ENCODE data around the gene GNB1.

Gene GNB1

DNA sequence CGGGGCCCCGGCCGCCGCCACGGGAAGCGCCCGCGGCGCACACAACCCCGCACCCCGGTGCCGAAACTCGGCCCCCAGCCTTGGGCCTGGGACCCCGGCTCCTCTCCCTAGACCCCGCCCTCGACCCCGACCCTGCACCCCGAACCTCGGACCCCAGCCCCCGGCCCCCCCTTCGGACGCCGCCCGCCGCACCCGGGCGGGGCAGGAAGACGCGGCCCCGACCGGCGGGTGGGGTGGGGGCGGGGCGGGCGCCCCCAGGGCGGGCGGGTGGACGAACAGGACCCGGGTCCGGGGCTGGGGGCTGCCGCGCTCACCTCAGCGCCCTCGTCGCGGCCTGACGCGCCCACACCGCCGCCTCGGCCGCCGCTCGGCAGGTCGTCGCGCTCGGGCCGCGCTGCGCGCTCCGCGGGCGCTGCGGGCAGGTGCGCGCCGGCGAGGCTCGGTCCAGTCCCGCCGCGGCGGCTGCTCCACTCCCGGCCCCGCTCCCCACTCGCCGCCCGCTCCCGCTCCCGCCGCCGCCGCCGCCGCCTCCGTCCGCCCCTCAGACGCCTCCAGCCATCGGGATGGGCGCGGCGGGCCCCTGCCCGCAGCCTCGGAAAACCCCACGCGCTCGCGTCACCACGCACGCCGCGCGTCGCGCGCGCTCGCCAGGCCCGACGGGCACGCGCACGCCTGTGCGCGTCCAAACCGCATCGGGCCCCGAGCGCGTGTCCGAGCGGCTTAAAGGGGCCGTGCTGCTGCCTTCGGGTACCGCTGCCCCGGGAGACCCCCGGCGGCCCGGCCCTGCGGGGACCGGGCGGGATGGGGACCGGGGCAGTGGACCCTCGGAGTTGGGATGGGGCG, at the start of gene GNB1:
Gene GNB1, minus strand, starts transcription at position 582 of the 843 bp plus-strand sequence. CDS start 65,634 bp downstream, outside the sequence.
- in situ Hi-C loops (cut with MboI; ENCODE audit: low sequenced_read_pairs, unreplicated experiment) = no loop called here
- TF ChIP-seq CTCF (IDR thresholded peaks at IDR 0.05; ENCODE audit: borderline replicate concordance, control extremely low read depth, extremely low read depth, insufficient read depth, missing control alignments) = no peak
- DNase-seq (ENCODE audit: low spot score) = peak; percentile 97

GRCh38 chr1:1940123-1940425, 49.2 kb upstream of the GNB1 start:
- no peak for DNase-seq (ENCODE audit: low spot score)
- TF ChIP-seq CTCF (IDR thresholded peaks at IDR 0.05; ENCODE audit: borderline replicate concordance, control extremely low read depth, extremely low read depth, insufficient read depth, missing control alignments) = no peak
- in situ Hi-C loops (cut with MboI; ENCODE audit: low sequenced_read_pairs, unreplicated experiment) = no loop called here

GRCh38 chr1:1939296-1940122, 48.6 kb upstream of the GNB1 start:
- in situ Hi-C loops (cut with MboI; ENCODE audit: low sequenced_read_pairs, unreplicated experiment) = no loop called here
- no peak for DNase-seq (ENCODE audit: low spot score)
- no peak for TF ChIP-seq CTCF (IDR thresholded peaks at IDR 0.05; ENCODE audit: borderline replicate concordance, control extremely low read depth, extremely low read depth, insufficient read depth, missing control alignments)

DNA sequence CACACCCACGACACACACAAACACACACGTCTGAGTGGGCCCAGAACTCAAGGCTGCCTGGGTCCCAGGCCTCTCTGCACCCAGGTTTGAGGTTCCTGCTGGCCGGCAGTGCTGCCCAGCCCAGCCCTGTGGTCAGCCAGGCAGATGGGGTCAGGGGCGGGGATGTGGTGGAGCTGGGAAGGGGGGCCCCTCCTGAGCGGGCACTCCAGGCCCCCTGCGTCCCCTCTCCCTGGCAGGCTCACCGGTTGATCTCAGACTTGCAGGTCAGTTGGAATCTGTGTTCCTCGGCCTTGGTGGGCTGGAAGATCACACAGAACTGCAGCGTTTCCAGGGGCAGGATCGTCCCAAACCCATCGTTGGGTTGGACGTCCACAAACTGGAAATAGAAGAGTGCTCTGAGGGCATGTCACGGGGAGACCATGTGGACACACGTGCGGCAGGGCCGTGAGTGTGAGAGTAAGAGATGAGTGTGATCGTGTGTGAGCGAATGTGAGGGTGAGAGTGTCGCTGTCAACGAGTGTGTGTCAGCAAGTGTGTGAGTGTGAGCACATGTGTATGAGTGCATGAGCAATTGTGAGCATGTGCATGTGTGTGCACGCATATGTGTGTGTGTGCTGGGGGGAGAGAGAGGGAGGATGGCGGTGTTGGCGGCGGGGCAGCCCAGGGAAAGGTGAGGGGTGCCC, 47.9 kb upstream of the GNB1 start:
- DNase-seq (ENCODE audit: low spot score) = no peak
- in situ Hi-C loops (cut with MboI; ENCODE audit: low sequenced_read_pairs, unreplicated experiment) = no loop called here
- TF ChIP-seq CTCF (IDR thresholded peaks at IDR 0.05; ENCODE audit: borderline replicate concordance, control extremely low read depth, extremely low read depth, insufficient read depth, missing control alignments) = no peak

DNA sequence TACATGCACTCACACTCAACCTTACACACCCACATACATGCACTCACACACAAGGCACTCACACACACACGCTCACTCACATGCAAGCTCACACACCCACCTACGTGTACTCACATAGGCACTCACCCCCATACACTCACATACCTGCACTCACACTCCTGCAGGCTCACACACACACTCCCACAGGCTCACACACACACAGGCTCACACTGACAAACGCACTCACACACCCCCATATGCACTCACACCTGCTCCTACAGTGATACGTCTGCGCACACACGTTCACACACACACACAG, 47.3 kb upstream of the GNB1 start:
- no peak for TF ChIP-seq CTCF (IDR thresholded peaks at IDR 0.05; ENCODE audit: borderline replicate concordance, control extremely low read depth, extremely low read depth, insufficient read depth, missing control alignments)
- DNase-seq (ENCODE audit: low spot score) = no peak
- in situ Hi-C loops (cut with MboI; ENCODE audit: low sequenced_read_pairs, unreplicated experiment) = no loop called here

- DNase-seq (ENCODE audit: low spot score) = no peak
- no peak for TF ChIP-seq CTCF (IDR thresholded peaks at IDR 0.05; ENCODE audit: borderline replicate concordance, control extremely low read depth, extremely low read depth, insufficient read depth, missing control alignments)
- in situ Hi-C loops (cut with MboI; ENCODE audit: low sequenced_read_pairs, unreplicated experiment) = no loop called here
These were observed 46.8 kb upstream of the GNB1 start for GRCh38 chr1:1937549-1938275.
